Stimulated activated naive CD8-positive, alpha-beta T cell treated with anti-CD3 and anti-CD28 coated beads, Interleukin-15, amount 100 ng/mL, for 72 hours (primary cell): ENCODE results near the gene TAF3.
"Not testable (repeated sequence)": the region's sequence is repeated elsewhere in the genome, so short reads cannot be mapped to it uniquely, and the experiment has no call there.

Experiments
- ATAC-seq: fragments of 150-1000 bp; cut with Tn5 transposase; 2 replicates; pipeline ENCODE4 v1.10.0; 2021; ENCODE audit warnings: mild to moderate bottlenecking, moderate library complexity
- DNase-seq, 2 donors: peaks; one replicate each; pipeline ENCODE4 v3.0.0; 2021 to 2022
- H3K27ac Mint-ChIP-seq, 2 donors: one replicate each; pipeline ENCODE4 v1.8.0; 2022; ENCODE audit warnings: mild to moderate bottlenecking in 2 of 2, mixed read lengths in 2 of 2, moderate library complexity in 2 of 2
- H3K27me3 Mint-ChIP-seq: one replicate; pipeline ENCODE4 v1.8.0; 2022; ENCODE audit warnings: mixed read lengths
- H3K4me1 Mint-ChIP-seq: one replicate; pipeline ENCODE4 v1.8.0; 2022; ENCODE audit warnings: mild to moderate bottlenecking, mixed read lengths
- H3K4me3 Mint-ChIP-seq, 2 donors: one replicate each; pipeline ENCODE4 v1.8.0; 2022; ENCODE audit warnings: mild to moderate bottlenecking in 2 of 2, mixed read lengths in 2 of 2, moderate library complexity in 1 of 2
- H3K9me3 Mint-ChIP-seq, 2 donors: one replicate each; pipeline ENCODE4 v1.8.0; 2022; ENCODE audit warnings: mixed read lengths in 2 of 2

Gene TAF3

DNA sequence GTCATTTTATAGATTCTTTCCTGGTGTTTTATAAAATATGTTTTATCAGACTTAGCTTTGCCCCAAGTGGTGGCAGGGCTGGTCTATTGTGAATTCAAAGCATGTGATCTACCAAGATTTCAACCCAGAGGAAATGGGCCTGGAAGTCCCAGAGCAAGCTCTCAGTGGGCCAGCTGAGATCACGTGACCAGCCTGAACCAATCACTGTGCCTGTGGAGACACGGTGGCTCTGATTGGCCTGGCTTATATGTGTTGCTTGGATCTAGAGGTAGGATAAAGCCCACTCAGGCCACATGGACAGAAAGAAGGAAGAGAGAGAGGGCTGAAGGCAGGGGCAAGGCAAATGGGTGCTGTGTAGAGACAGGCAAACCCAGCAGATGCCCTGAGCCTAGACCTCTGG is 170.7 kb downstream of the TAF3 start:
- DNase-seq (no peak), ATAC-seq (no peak)
- H3K4me1 Mint-ChIP-seq, result no peaks in the 10 kb centered on the region
- no peak overlapping the region for H3K27ac Mint-ChIP-seq
- no peak overlapping the region for H3K4me3 Mint-ChIP-seq
- no peaks in the 10 kb centered on the region for H3K9me3 Mint-ChIP-seq
- H3K27me3 Mint-ChIP-seq, result no peaks in the 10 kb centered on the region

- ATAC-seq (no peak), DNase-seq (no peak)
- peak overlapping the region in 1 of 2 donors; percentile 46 for H3K27ac Mint-ChIP-seq
- no peak overlapping the region for H3K4me3 Mint-ChIP-seq
- no peaks in the 10 kb centered on the region for H3K4me1 Mint-ChIP-seq
- H3K27me3 Mint-ChIP-seq, result no peaks in the 10 kb centered on the region
- H3K9me3 Mint-ChIP-seq, result peaks cover 7 to 15% of the 10 kb centered on the region in 2 donors
These were observed 180.5 kb downstream of the TAF3 start for GRCh38 chr10:7998831-7999230.

DNA sequence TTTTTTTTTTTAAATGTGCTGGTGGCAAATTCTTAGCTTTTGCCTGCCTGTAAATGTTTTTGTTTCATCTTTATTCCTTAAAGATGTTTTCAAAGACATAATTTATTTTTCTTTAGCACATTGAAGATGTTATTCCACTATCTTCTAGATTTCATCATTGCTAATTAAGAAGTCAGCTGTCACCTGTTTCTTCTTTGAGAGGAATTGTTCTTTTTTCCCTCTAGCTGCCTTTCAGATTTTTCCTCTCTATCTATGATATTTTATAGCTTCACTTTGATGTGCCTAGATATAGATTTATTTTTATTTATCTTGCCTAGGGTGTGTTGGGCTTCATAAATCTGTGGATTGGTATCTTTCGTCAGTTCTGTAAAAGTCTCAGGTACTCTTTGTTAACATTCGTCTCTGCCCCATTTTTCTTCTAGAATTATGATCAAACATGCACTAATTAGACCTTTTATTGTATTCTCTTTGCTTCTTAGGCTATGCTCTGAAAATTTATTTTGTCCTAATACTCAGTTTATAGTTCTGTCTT is 186.2 kb downstream of the TAF3 start:
- Mint-ChIP-seq H3K27ac (no peak overlapping the region), H3K9me3 (peaks cover 12 to 15% of the 10 kb centered on the region in 2 donors), H3K27me3 (no peaks in the 10 kb centered on the region), H3K4me3 (no peak overlapping the region), H3K4me1 (no peaks in the 10 kb centered on the region)
- ATAC-seq (no peak), DNase-seq (no peak)

DNA sequence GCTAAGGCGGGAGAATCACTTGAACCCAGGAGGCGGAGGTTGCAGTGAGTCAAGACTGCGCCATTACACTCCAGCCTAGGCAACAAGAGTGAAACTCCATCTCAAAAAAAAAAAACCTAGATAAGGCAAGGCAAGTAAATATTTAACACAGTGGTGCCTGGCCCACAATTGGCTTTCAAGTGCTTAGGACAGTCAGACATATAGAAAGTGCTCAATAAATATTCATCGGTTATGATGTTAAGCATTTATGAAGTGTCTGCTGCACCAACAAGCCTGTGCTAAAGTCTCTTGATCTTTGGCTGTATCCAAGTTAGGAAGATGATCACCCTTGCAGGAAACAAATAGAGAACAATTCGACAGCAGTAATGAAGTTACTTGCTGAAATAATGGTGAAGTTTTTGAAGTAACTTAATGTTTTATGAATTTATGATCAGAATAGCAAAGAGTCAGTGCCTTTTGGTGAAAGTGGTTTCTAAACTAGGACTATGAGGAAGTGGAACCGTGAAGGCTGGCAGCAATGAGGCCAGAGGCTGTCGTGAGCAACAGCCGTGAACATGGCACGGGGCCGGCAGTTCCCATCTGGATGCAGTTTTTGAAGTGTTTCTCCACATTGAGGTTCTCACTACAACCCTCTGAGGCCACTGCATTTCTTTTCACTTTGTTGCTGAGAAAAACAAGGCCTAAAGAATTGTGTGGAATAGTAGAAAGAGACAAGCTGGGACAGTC is 188.1 kb downstream of the TAF3 start:
- H3K9me3 Mint-ChIP-seq, result peaks cover 7 to 12% of the 10 kb centered on the region in 2 donors
- no peak overlapping the region for H3K4me3 Mint-ChIP-seq
- H3K27me3 Mint-ChIP-seq, result no peaks in the 10 kb centered on the region
- no peak for DNase-seq
- no peak for ATAC-seq
- no peak overlapping the region for H3K27ac Mint-ChIP-seq
- no peaks in the 10 kb centered on the region for H3K4me1 Mint-ChIP-seq

- Mint-ChIP-seq H3K4me1 (no peaks in the 10 kb centered on the region), H3K27me3 (no peaks in the 10 kb centered on the region), H3K27ac (no peak overlapping the region), H3K9me3 (peaks cover 0 to 5% of the 10 kb centered on the region in 2 donors), H3K4me3 (no peak overlapping the region)
- ATAC-seq (peak; percentile 48), DNase-seq (no peak)
These were observed 190.7 kb downstream of the TAF3 start for GRCh38 chr10:8009031-8009430.

DNA sequence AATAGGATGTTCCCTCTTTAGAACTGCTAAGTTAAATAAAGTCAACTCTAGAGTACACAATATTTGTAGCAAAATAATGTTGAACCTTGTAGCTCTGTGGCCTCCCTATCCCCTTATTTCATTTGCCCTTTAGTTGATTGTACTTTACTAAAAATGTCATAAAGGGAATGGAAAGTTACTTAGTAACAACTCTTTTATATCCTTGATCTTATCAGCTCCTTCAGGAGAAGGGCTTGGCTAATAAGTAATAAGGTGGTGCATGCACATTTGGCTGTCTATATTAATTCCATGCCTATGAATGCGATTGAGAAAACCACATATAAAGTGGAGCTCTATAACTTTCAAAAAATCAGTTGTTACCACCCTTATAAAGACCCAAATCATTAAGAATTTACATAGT is 194.7 kb downstream of the TAF3 start:
- Mint-ChIP-seq H3K9me3 (no peaks in the 10 kb centered on the region), H3K4me1 (no peaks in the 10 kb centered on the region), H3K4me3 (no peak overlapping the region), H3K27me3 (no peaks in the 10 kb centered on the region), H3K27ac (no peak overlapping the region)
- no peak for ATAC-seq
- DNase-seq, result no peak

GRCh38 chr10:8013619-8014018 is 195.3 kb downstream of the TAF3 start:
- no peak overlapping the region for H3K27ac Mint-ChIP-seq
- H3K9me3 Mint-ChIP-seq, result no peaks in the 10 kb centered on the region
- ATAC-seq, result no peak
- no peaks in the 10 kb centered on the region for H3K4me1 Mint-ChIP-seq
- H3K27me3 Mint-ChIP-seq, result no peaks in the 10 kb centered on the region
- DNase-seq, result no peak
- no peak overlapping the region for H3K4me3 Mint-ChIP-seq

DNA sequence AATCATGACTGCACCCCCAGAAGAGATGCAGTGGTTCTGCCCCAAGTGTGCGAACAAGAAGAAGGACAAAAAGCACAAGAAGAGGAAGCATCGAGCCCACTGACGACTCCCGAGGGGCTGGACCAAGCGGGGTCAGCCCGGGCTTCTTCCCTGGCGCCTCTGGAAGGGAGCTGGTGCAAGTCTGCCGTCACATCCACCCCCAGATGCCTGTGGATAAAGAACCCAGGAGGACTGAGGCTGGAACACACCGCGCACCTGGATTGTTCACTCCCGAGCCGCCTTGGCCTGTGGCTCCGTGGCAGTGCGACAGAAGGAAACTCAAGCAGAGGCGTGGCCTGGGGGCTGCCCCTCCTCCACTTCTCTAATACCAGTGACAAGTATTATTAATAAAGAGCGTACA is 196.3 kb downstream of the TAF3 start:
- no peak for DNase-seq
- no peak for ATAC-seq
- H3K27me3 Mint-ChIP-seq, result no peaks in the 10 kb centered on the region
- H3K4me3 Mint-ChIP-seq, result no peak overlapping the region
- no peak overlapping the region for H3K27ac Mint-ChIP-seq
- H3K4me1 Mint-ChIP-seq, result no peaks in the 10 kb centered on the region
- no peaks in the 10 kb centered on the region for H3K9me3 Mint-ChIP-seq

GRCh38 chr10:8017277-8017676 is 199.0 kb downstream of the TAF3 start:
- Mint-ChIP-seq H3K4me3 (no peak overlapping the region), H3K27me3 (no peaks in the 10 kb centered on the region), H3K4me1 (no peaks in the 10 kb centered on the region), H3K9me3 (no peaks in the 10 kb centered on the region), H3K27ac (no peak overlapping the region)
- ATAC-seq, result no peak
- no peak for DNase-seq

DNA sequence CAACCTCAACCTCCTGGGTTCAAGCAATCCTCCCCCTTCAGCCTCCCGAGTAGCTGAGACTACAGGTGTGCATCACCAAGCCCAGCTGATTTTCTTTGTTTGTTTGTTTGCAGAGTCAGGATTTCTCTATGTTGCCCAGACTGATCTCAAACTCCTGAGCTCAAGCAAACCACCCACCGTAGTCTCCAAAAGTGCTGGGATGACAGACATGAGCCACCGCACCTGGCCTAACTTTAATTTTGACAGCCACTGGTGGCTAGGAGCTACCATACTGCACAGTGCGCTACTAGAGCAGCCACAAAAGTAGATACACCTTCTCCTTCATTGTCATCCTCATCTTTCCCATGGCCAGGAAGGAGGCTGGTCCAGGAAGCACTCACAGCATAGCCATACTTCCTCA is 205.0 kb downstream of the TAF3 start:
- DNase-seq (no peak), ATAC-seq (no peak)
- Mint-ChIP-seq H3K4me1 (peaks cover 6% of the 10 kb centered on the region), H3K27ac (no peak overlapping the region), H3K27me3 (peaks cover 35% of the 10 kb centered on the region), H3K4me3 (no peak overlapping the region), H3K9me3 (no peaks in the 10 kb centered on the region)

DNA sequence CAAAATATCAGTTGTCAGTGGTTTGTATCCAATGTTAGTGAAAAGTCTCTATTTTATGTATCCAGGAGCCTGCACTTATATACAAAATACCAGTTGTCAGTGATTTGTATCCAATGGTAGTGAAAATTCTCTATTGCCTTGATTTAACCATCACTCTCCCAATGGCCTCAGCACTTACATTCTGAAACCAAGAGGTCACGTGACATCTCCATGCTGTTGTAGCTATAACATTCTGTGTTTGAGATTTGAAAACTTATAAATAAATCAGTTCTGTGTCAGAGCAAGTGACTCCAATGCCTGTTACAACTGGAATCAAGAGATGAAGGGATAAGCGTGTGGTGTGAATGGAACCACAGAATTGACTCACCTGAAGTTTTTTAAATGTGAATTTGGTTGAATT is 205.5 kb downstream of the TAF3 start:
- ATAC-seq (no peak), DNase-seq (no peak)
- H3K4me1 Mint-ChIP-seq, result peaks cover 6% of the 10 kb centered on the region
- H3K27ac Mint-ChIP-seq, result no peak overlapping the region
- H3K27me3 Mint-ChIP-seq, result peaks cover 35% of the 10 kb centered on the region
- H3K9me3 Mint-ChIP-seq, result no peaks in the 10 kb centered on the region
- H3K4me3 Mint-ChIP-seq, result no peak overlapping the region

- peaks cover 39% of the 10 kb centered on the region for H3K27me3 Mint-ChIP-seq
- ATAC-seq, result no peak
- no peaks in the 10 kb centered on the region for H3K9me3 Mint-ChIP-seq
- peak overlapping the region; percentile 61 to 67 for H3K4me3 Mint-ChIP-seq
- H3K27ac Mint-ChIP-seq, result no peak overlapping the region
- no peak for DNase-seq
- peaks cover 6% of the 10 kb centered on the region for H3K4me1 Mint-ChIP-seq
These were observed 208.3 kb downstream of the TAF3 start for GRCh38 chr10:8026349-8027259.

GRCh38 chr10:8031211-8031610 is 212.9 kb downstream of the TAF3 start:
- H3K27me3 Mint-ChIP-seq, result peaks cover 53% of the 10 kb centered on the region
- not testable (repeated sequence) for H3K27ac Mint-ChIP-seq, DNase-seq, H3K4me3 Mint-ChIP-seq, ATAC-seq, H3K9me3 Mint-ChIP-seq
- H3K4me1 Mint-ChIP-seq, result peaks cover 21% of the 10 kb centered on the region

- DNase-seq (no peak), ATAC-seq (no peak)
- Mint-ChIP-seq H3K27ac (no peak overlapping the region), H3K4me3 (no peak overlapping the region), H3K4me1 (peaks cover 28% of the 10 kb centered on the region), H3K27me3 (peaks cover 59% of the 10 kb centered on the region), H3K9me3 (no peaks in the 10 kb centered on the region)
These were observed 214.3 kb downstream of the TAF3 start for GRCh38 chr10:8032558-8032957.

GRCh38 chr10:8033812-8034465 is 215.6 kb downstream of the TAF3 start:
- peaks cover 73% of the 10 kb centered on the region for H3K27me3 Mint-ChIP-seq
- DNase-seq (peak in 1 of 2 donors; percentile 13), ATAC-seq (peak; percentile 45)
- no peaks in the 10 kb centered on the region for H3K9me3 Mint-ChIP-seq
- H3K27ac Mint-ChIP-seq, result no peak overlapping the region
- H3K4me3 Mint-ChIP-seq, result peak overlapping the region; percentile 12 to 53
- peaks cover 39% of the 10 kb centered on the region for H3K4me1 Mint-ChIP-seq
